ENCODE data around the gene PLCH2. TPM values are rescaled to one million over a fixed set of nuclear protein-coding genes. Genes with fewer than 3 reads are reported as not detected.

The PLCH2 gene
- total and polyA plus RNA-seq, 9 of the 15 experiments (the other 6 are each of a cell fraction or from before 2014, with no cell fraction given): 0.16 TPM; not detected in 8

GRCh38 chr1:2525920-2526823, 50.1 kb downstream of the PLCH2 start, which contains the start of gene PANK4 (continued):
- TF ChIP-seq AFF4 (CRISPR knock-in tag; IDR thresholded peaks at IDR 0.05): peak; percentile 70; the same call in 1 of the 2 replicates
- TF ChIP-seq ZNF561 (CRISPR knock-in tag; conservative IDR thresholded peaks at IDR 0.05): no peak
- no peak for TF ChIP-seq ZNF280B (CRISPR knock-in tag; IDR thresholded peaks at IDR 0.05)
- TF ChIP-seq BACH1 (tag; IDR thresholded peaks at IDR 0.05): peak; percentile 82; the same call in 1 of the 2 replicates
- peak; percentile 59 for TF ChIP-seq FIP1L1 (IDR thresholded peaks at IDR 0.05; ENCODE audit: low read depth, low read length, poor library complexity, severe bottlenecking)
- no peak for TF ChIP-seq ZNF668 (CRISPR knock-in tag; IDR thresholded peaks at IDR 0.05)
- peak; percentile 96 for TF ChIP-seq ZNF589 (CRISPR knock-in tag; IDR thresholded peaks at IDR 0.05; ENCODE audit: low read depth)
- TF ChIP-seq ZFX (CRISPR knock-in tag; IDR thresholded peaks at IDR 0.05): peak; percentile 79
- TF ChIP-seq ZNF253 (CRISPR knock-in tag; conservative IDR thresholded peaks at IDR 0.05): no peak
- TF ChIP-seq TAF1 (IDR thresholded peaks at IDR 0.05; ENCODE audit: control insufficient read depth, extremely low read depth, insufficient read depth, low read length, severe bottlenecking): peak; percentile 92
- no peak for TF ChIP-seq BRD9 (IDR thresholded peaks at IDR 0.05; ENCODE audit: low read depth, partially characterized antibody)
- no peak for TF ChIP-seq TCF15 (CRISPR knock-in tag; IDR thresholded peaks at IDR 0.05)
- TF ChIP-seq, protein P1, sequence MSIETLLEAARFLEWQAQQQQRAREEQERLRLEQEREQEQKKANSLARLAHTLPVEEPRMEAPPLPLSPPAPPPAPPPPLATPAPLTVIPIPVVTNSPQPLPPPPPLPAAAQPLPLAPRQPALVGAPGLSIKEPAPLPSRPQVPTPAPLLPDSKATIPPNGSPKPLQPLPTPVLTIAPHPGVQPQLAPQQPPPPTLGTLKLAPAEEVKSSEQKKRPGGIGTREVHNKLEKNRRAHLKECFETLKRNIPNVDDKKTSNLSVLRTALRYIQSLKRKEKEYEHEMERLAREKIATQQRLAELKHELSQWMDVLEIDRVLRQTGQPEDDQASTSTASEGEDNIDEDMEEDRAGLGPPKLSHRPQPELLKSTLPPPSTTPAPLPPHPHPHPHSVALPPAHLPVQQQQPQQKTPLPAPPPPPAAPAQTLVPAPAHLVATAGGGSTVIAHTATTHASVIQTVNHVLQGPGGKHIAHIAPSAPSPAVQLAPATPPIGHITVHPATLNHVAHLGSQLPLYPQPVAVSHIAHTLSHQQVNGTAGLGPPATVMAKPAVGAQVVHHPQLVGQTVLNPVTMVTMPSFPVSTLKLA (conservative IDR thresholded peaks at IDR 0.05): peak in 1 of 2 experiments; percentile 79; a peak in 1 of 4 replicates
- TF ChIP-seq JUN (IDR thresholded peaks at IDR 0.05; ENCODE audit: borderline replicate concordance, low read depth, low read length): peak; percentile 31; the same call in 1 of the 2 replicates
- no peak for TF ChIP-seq JUN (CRISPR knock-in tag; IDR thresholded peaks at IDR 0.05; ENCODE audit: borderline replicate concordance)
- no peak for TF ChIP-seq SOX6 (IDR thresholded peaks at IDR 0.05)
- TF ChIP-seq NR2F6 (CRISPR knock-in tag; IDR thresholded peaks at IDR 0.05): 0 out of 2 replicates have a peak, but pooled peaks have one; percentile 22
- TF ChIP-seq MAFF (IDR thresholded peaks at IDR 0.05; ENCODE audit: low read length): no peak
- TF ChIP-seq ZBTB7A (IDR thresholded peaks at IDR 0.05; ENCODE audit: borderline replicate concordance, control insufficient read depth, low read depth, low read length): peak; percentile 40; the same call in 1 of the 2 replicates
- no peak for TF ChIP-seq PHF20 (IDR thresholded peaks at IDR 0.05; ENCODE audit: partially characterized antibody)
